ENCODE measurements around the gene FOXC1. TPM values are rescaled to one million over a fixed set of nuclear protein-coding genes. Genes with fewer than 3 reads are reported as not detected.

FOXC1 gene
- total RNA-seq, 1 experiment from 2014 or later = not detected

- H3K4me3 Mint-ChIP-seq = no peak overlapping the region
- H4K8ac ChIP-seq (replicated peaks; ENCODE audit: insufficient read length, low read depth, low read length) = no peak overlapping the region
- no peak overlapping the region for H3T11ph ChIP-seq (ENCODE audit: low read length)
Observed at GRCh38 chr6:1657771-1658165, 48.1 kb downstream of the FOXC1 start.

More at GRCh38 chr6:1657771-1658165, 48.1 kb downstream of the FOXC1 start:
- H3K36me3 Mint-ChIP-seq (ENCODE audit: insufficient read depth in 1 of 3, low read depth in 3 of 3) = no peaks in the 10 kb centered on the region; a peak in 1 of 7 replicates
- Histone ChIP-seq H2AFZ (ENCODE audit: low read length) (no peak overlapping the region), H4K5ac (ENCODE audit: insufficient read length, low read depth, low read length) (no peak overlapping the region), H3K27me3 (ENCODE audit: insufficient read depth, low read length) (no peaks in the 10 kb centered on the region), H2BK120ac (ENCODE audit: low read depth, low read length, poor library complexity, severe bottlenecking) (no peak overlapping the region), H3K27ac (ENCODE audit: insufficient read length, low read depth, low read length) (no peak overlapping the region), H3K14ac (ENCODE audit: insufficient read depth, low read length) (no peak overlapping the region), H2BK20ac (ENCODE audit: low read depth, low read length, poor library complexity, severe bottlenecking) (no peak overlapping the region), H3K4me1 (ENCODE audit: insufficient read depth, low read length) (no peaks in the 10 kb centered on the region; the same call in 1 of the 2 replicates), H2BK5ac (ENCODE audit: insufficient read length, low read length) (no peak overlapping the region), H3K9ac (ENCODE audit: extremely low read depth, insufficient read length, low read length) (no peak overlapping the region), H3K79me2 (ENCODE audit: insufficient read depth, low read length) (no peaks in the 10 kb centered on the region; the same call in 1 of the 2 replicates), H3K4ac (ENCODE audit: low read depth, low read length) (no peak overlapping the region), H2BK12ac (ENCODE audit: insufficient read length, low read depth, low read length) (no peak overlapping the region), H3K79me1 (ENCODE audit: insufficient read depth, low read depth, low read length, poor library complexity, severe bottlenecking) (no peaks in the 10 kb centered on the region), H2AK5ac (ENCODE audit: insufficient read length, low read length) (no peak overlapping the region), H3K23me2 (ENCODE audit: insufficient read length, low read depth, low read length, poor library complexity, severe bottlenecking) (no peaks in the 10 kb centered on the region), H3K23ac (ENCODE audit: insufficient read length, low read depth, low read length) (no peak overlapping the region), H3K4me2 (ENCODE audit: insufficient read depth, insufficient read length, low read length) (no peak overlapping the region), H3K9me3 (ENCODE audit: control insufficient read depth, low read depth, low read length) (no peaks in the 10 kb centered on the region), H4K91ac (ENCODE audit: insufficient read length, low read depth, low read length) (no peak overlapping the region), H2BK15ac (ENCODE audit: low read depth, low read length) (no peak overlapping the region; the same call in 1 of the 2 replicates), H3K56ac (ENCODE audit: insufficient read length, low read depth, low read length) (no peak overlapping the region), H4K20me1 (ENCODE audit: control insufficient read depth, insufficient read depth, insufficient read length) (no peaks in the 10 kb centered on the region), H3K18ac (ENCODE audit: insufficient read length, low read depth, low read length) (no peak overlapping the region)
- peaks cover 1% of the 10 kb centered on the region; the same call in 1 of the 2 replicates for H3K27me3 Mint-ChIP-seq (ENCODE audit: low read depth)
- DNase-seq = no peak
- no CpG with 5 or more reads among the region's 7 CpGs for WGBS (ENCODE audit: extremely low coverage, insufficient read length, low lambda C conversion rate)
- no peaks in the 10 kb centered on the region; a peak in 1 of 5 replicates for H3K9me3 Mint-ChIP-seq
- no peaks in the 10 kb centered on the region for H3K4me1 Mint-ChIP-seq
- no peak for TF ChIP-seq CTCF (conservative IDR thresholded peaks at IDR 0.05)
- no peak overlapping the region for H3K27ac Mint-ChIP-seq

Data from H9 (cell line).